B cell (primary cell): ENCODE measurements around the gene CBLN1.

ENCODE experiments used
- EZH2 ChIP-seq: IDR thresholded peaks from 2 replicates; pipeline ENCODE4 v1.6.1; 2012; ENCODE audit warnings: borderline replicate concordance, low read depth, mild to moderate bottlenecking, moderate library complexity, low read length; ENCODE audit not compliant: insufficient read depth, poor library complexity, severe bottlenecking
- TF ChIP-seq, protein P1 (sequence below): fragments of 200-600 bp; IDR thresholded peaks from one replicate; pipeline ENCODE4 v1.8.0; 2022; ENCODE audit warnings: antibody characterized with exemption, mild to moderate bottlenecking

DNA sequence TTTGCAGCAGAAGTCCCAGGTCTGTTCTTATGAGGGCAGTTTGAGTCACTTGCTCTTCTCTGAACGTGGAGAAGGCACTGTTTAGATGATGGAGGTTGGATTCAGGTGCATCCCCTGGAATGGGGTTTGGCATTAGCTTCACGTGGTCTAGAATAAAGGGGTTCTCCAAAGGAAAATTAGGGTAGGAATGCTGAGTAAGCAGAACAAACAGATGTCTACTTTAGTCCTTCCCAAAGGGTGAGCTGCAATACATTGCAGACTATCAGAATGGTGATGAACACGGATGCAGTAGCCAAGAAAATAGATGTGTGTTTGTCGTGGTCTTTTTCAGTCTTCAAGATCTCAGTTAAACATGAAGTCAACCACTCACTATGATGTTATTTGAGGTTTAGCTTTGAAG, 3.3 kb upstream of the CBLN1 start:
- TF ChIP-seq, protein P1, sequence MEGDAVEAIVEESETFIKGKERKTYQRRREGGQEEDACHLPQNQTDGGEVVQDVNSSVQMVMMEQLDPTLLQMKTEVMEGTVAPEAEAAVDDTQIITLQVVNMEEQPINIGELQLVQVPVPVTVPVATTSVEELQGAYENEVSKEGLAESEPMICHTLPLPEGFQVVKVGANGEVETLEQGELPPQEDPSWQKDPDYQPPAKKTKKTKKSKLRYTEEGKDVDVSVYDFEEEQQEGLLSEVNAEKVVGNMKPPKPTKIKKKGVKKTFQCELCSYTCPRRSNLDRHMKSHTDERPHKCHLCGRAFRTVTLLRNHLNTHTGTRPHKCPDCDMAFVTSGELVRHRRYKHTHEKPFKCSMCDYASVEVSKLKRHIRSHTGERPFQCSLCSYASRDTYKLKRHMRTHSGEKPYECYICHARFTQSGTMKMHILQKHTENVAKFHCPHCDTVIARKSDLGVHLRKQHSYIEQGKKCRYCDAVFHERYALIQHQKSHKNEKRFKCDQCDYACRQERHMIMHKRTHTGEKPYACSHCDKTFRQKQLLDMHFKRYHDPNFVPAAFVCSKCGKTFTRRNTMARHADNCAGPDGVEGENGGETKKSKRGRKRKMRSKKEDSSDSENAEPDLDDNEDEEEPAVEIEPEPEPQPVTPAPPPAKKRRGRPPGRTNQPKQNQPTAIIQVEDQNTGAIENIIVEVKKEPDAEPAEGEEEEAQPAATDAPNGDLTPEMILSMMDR: no peak
- no peak for TF ChIP-seq EZH2
